Right lung (tissue), 5 donors: ENCODE measurements around the gene SQOR. TPM values are rescaled to one million over a fixed set of nuclear protein-coding genes. Genes with fewer than 3 reads are reported as not detected.
A peak's percentile ranks its signal among the peaks of the same experiment; 100 is the strongest.
"Not testable (repeated sequence)": the region's sequence is repeated elsewhere in the genome, so short reads cannot be mapped to it uniquely, and the experiment has no call there.

Experiments used
- DNase-seq, 2 donors: peaks; one replicate each; pipeline ENCODE4 v3.0.0-alpha.2; 2013
- polyA plus RNA-seq, 5 donors: library from polyadenylated mRNA; unstranded; fragments of 120-200 nt; gene quantifications; one replicate each; pipeline versions ENCODE4 v1.2.1 to v1.2.3, GENCODE V29; 2013; ENCODE audit warnings: inconsistent platforms in 1 of 5, low replicate concordance in 1 of 5; ENCODE audit not compliant: insufficient read length in 5 of 5, insufficient read depth in 1 of 5

SQOR gene
- polyA plus RNA-seq, 5 donors, result 10.1 to 13.6 (median 11.1) TPM

DNA sequence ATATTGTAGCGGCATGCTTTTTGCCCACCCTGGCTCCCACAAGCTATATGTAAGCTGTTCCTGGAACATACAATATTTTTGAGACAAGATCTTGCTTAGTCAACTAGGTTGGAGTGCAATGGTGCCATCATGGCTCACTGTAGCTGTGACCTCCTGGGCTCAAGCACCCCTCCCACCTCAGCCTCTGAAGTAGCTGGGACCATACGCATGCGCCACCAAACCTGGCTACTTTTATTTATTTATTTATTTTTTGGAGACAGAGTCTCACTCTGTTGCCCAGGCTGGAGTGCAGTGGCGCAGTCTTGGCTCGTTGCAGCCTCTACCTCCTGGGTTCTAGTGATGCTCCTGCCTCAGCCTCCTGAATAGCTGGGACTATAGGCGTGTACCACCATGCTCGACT is 6.7 kb upstream of the SQOR start:
- no peak for DNase-seq

DNA sequence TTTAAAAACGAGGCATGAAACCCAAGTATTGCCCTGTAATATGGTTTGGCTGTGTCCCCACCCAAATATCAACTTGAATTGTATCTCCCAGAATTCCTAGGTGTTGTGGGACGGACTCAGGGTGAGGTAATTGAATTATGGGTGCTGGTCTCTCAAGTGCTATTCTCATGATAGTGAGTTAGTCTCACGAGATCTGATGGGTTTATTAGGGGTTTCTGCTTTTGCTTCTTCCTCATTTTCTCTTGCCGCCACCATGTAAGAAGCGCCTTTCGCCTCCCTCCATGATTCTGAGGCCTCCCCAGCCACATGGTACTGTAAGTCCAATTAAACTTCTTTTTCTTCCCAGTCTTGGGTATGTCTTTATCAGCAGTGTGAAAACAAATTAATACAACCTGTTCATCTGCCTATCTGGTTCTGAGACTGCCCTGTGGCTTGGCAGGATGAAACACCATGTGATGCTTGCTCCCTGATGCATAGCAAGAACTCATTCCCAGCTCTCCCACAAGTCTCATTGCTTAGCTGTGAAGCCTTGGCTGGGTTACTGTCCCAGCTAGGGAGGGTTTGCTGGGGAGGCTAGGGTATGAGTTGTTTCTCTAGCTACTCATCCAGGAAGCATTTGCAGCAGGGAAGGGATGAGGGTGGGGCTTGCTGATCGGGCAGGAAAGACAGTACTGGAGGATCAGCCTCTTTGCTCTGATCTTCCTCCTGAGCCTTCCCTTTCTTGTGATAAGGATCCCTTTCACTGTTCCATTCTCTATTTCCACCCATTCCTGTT is 3.7 kb upstream of the SQOR start:
- no peak for DNase-seq

DNA sequence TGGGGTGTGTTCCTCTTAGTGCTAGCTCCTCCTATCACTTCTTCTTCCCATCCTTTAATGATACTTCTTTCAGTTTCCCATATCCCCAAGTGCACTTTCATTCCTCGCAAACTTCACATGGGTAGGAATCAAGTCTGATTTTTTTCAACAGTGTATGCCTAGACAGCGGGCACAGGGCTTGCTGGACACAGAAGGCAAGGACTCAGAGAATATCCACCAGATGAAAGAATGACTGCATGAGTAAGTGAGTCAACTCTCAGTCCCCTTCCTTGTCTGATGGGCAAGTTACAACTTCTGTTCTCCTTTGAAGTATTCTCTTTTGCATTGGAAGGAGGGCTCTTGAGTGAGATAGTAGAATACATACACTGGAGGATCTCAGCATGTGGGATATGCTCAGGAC is 3.1 kb upstream of the SQOR start:
- DNase-seq, result no peak

DNA sequence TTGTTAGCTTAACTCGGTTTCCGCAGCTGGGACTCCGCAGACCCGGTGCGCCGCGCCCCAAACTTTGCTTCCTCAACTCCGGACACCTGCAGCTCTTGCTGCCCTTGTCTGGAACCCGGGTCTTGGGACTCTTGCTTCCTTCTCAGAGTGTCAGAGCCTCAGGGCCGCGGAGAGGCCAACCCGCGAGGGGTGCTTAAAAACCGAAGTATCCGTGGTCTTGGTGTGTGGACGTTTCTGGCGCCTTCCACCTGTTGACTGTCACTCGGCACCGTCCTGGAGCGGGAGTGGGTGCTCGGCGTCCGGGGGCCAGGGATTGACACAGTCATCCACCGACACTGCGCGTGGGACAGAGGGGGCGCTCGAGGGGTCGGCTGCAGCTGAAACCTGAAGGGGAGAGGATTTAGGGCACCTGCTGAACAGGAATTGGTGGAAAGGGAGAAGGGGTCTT is 386 bp downstream of the SQOR start:
- DNase-seq, result no peak

DNA sequence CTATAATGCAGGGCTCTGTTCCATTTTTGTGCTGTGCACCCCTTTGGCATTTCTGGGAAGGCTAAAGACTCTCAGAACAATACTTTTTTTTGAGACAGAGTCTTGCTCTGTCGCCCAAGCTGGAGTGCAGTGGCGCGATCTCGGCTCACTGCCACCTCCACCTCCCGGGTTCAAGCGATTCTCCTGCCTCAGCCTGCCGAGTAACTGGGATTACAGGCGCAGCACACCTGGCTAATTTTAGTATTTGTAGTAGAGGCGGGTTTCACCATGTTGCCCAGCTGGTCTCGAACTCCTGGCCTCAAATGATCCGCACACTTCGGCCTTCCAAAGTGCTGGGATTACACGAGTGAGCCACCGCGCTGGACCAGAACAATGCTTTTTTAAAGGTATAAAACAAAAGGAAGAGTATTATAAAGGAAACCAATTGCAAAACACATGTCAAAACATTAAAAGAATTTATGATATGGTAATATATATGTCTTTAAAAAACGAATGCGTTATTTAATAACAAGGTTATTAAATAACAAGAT is 999 bp downstream of the SQOR start:
- DNase-seq, result no peak

DNA sequence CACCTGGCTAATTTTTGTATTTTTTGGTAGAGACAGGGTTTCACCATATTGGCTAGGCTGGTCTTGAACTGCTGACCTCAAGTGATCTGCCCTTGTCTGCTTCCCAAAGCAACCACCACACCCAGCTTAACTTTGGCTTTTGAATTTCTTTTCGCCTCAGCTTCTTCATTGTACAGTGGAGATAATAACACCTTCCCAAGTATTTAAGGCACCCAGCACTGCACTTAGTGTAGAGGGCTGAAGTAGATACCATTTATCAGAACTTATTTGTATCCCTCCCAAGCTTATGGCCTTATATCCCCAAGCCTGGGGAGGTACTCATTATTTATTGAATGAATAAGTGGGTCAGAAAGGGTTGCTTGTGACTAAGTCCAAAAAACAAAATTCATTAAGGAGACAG is 2.3 kb downstream of the SQOR start:
- no peak for DNase-seq

DNA sequence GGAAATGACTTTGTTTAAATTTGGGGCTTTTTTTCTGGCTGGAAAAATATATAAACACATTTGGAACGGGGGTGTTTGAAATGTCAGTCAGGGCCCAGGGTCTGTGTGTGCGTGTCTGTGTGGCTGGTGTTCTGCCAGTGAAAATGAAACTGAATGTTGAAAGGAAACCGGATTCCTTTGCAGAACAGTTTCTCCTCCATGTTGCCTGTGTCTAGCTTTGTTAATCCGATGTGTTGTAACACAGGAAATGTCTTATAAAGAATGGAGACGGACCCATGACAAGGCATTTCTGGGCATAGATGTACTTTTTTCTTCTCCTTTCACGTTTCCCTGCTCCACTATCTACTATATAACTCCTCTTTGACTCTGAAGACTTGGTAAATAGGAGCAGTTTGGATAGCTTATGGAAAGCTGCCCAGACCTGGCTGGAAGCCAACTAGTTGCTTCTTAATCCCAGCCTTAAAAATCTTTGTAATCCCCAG is 2.8 kb downstream of the SQOR start:
- DNase-seq, result peak; percentile 78 to 83

DNA sequence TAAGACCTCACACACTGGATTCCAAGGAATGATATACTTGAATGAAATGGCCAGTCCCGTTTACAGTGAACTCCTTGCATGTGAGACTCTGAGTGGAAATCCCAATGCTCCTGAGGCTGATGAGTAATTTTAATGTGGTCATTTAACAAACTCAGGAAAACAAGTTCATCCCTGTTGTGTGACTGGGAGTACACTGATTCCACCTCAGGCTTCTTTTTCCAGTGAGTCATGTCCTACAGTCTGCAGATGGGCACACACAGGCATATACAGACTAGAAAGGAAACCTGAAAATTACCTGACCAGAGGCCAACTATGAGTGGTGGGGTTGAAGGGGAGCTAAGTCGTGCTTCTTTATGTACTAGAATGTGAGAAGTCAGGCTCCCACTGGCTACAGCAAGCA is 5.8 kb downstream of the SQOR start:
- DNase-seq, result no peak

DNA sequence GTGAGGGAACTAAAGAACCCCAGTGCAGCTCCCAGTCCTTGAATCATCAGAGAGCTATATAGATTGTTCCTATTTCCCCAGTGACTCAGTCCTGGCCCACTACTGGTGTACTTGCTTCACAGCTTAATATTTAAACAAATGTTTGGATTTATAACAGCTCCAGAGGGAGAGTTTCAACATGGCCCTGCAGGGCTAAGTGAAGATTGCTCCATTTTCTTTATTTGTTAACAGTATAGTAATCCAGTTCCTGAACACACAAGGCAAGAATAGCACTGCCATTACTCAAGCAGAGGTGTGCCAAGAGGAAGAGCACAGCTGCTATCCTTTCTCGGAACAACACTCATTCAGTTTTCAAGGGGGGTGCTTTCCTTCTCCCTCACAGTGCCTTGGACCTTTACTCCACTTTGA is 6.5 kb downstream of the SQOR start:
- DNase-seq, result no peak

DNA sequence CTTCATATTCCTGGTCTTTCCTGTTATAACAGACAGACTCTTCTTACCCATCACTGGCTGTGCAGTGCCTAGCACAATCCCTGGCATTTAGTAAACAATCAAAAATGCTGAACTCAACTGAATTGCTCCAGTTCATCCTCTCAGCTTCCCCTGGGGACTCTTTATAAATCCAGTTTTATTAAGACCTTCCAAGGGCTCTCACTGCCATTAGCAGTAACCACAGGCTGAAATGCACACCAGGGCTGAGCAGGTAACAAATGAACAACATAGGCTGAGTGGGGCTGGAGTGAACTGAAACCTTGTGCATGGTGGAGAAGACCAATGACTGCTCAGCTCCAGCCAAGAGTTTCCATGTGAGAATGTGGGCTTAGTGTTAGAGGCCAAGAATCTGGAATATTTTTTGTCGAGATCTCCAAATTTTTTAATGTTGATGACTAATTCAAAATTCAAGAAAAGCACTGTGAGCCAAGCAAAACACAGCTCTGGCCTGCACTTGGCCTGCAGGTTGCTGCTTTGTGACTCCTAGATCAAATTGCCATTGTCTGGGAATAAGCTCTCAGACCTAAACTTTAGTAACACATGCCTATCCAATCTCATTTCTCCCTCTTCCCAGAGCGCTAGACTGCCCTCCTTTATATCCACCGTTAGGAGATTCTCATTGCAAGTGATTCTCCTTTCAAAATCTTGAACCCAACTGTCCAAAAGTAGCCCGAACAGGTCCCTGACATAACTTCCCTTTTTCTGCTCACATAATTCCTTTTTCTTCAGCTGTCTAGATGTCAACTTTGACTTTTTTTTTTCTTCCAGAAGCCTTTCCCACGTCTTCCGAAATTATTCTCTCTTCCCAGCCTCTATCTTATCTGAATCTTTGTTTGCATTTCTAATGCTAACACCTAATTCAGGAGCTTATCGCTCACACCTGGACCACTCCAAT is 7.4 kb downstream of the SQOR start:
- DNase-seq, result no peak

DNA sequence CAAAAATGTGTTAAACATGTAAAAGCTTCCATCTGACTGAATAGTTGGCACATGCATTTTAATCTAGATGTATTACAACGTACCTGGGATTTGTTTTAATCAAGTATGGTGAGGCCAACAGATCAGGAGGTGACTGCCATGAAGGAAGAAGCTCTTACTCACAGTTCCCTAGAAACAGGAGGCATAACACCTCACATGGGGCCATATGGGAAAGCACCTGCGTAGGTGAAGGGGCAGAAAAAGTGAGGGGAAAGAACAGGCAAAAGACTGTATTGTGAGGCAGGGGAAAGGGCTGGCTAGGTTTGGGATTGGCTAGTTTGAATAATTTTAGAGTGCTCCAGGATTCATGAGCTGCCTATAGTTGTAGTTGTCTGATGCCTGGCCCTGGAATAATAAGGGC is 9.6 kb downstream of the SQOR start:
- no peak for DNase-seq

DNA sequence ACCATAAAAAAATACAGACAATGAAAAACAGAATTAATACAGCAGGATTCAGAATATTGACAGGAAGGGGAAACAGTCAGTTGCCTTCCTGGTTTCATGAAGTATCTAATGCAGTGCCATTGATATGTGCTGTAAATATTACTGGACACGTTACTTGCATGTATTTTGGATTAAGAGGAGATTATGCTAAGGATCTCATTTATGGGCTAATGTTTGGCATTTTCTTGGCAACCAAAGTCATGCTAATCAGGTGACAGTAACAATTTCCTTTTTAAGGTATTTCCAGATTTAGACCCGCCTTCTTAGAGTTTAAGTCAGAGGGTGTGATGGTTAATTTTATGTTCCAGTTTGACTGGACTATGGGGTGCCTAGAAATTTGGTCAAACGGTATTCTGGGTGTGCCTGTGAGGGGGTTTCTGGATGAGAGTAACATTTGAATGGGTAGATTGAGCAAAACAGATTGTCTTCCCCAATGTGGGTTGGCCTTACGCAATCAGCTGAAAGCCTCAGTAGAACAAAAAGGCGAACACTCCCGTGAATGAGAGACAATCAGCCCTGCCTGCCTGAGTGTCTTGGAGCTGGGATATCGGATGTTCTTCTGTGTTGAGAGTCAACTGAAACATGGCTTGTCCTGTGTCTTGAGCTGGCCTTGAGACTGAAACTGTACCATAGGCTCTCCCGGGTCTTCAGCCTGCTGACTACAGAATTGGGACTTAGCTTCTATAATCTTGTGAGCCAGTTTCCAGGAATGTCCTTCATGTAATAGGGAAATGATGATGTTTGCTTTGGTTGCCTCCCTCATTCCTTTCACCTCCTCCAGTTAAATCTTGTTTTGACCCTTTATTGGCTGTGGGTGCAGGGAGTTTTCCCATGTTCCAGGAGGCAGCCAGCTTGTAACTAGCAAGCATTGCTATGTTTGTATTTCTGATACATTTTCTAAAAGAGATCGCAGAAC is 10.5 kb downstream of the SQOR start:
- no peak for DNase-seq

DNA sequence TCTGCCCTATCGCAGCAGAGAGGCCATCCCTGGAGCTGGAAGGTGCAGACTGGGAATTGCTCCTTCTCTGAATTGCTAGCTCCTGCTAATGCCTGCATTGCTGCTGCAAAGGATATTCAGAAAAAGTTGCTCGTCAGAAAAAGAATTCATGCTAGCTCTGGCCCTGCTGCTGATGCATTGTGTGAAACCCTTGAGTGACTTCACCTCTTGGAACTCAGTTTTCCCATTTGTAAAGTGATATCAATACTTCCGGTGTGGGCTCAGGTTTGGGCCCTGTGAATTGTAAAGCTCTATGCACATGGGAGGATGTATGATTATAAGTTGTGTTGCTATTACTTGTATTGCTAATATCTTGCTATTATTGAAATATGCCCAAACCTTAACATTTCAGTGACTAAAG is 11.4 kb downstream of the SQOR start:
- no peak for DNase-seq

DNA sequence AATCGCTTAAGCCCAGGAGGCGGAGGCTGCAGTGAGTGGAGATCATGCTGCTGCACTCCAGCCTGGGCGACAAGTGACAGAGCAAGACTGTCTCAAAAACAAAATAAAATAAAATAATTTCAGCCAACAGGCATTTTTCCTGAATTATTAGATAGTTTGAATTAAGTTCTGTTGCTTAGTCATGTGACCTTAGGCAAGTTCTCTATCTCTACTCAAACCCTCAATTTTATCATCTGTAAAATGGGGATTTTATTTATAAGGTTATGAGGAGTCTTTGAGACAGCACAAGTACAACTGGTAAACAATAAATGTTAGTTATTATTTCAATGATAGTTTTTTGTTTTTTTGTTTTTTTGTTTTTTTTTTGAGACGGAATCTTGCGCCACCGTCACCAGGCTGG is 13.0 kb downstream of the SQOR start:
- DNase-seq, result no peak

DNA sequence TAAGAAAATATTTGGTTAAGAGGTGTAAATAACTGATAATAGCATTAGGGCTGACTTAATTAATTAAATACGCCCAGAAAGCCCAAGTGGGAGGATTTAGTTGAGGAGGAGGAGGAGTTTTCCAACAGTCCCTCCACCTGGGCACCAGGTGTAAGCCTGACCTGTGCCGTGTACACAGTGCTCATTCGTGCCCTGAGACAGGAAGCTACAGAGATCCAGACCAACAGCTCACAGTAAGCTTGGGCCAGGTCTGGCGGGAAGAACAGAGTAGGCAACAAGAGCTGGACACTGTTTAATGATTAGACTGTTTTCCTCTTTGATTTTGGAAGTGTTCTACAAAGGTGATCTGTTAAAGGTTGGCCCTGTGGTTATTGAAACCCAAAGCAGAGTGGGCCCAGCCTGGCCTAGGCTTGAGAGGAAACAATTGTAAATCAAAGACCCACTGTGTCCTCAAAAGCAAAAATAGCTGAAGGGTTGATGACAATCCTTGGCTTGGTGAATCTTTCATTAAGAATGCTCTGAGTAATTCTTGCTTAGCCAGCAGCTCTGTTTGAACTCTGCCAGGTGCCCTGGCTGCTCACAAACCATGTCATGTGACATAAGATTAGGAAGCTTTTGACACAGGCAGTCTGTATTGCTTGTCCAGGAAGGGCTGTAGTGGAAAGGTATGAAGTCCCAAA is 13.8 kb downstream of the SQOR start:
- no peak for DNase-seq

DNA sequence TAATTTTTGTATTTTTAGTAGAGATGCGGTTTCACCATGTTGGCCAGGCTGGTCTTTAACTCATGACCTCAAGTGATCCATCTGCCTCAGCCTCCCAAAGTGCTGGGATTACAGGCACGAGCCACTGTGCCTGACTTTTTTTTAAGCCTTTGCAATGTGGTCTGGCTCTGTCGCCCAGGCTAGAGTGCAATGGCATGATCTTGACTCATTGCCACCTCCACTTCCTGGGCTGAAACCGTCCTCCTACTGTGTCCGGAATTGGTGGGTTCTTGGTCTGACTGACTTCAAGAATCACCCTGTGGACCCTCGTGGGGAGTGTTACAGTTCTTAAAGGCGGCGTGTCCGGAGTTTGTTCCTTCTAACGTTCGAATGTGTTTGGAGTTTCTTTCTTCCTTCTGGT is 15.2 kb downstream of the SQOR start:
- not testable (repeated sequence) for DNase-seq

DNA sequence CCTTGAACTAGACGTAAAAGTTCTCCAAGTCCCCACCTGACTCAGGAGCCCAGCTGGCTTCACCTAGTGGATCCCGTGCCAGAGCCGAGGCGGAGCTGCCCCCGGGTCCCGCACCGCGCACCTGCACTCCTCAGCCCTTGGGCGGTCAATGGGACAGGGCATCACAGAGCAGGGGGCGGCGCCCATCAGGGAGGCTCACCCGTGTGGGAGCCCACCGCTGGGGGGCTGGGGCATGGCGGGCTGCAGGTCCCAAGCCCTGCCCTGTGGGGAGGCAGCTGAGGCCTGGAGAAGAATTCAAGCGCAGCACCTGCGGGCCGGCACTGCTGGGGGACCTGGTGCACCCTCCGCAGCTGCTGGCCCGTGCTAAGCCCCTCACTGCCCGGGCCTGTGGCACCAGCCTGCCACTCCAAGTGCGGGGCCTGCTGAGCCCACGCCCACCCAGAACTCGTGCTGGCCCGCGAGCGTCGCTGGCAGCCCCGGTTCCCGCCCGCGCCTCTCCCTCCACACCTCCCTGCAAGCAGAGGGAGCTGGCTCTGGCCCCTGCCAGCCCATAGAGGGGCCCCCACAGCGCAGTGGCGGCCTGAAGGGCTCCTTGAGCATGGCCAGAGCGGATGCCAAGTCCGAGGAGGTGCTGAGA is 16.2 kb downstream of the SQOR start:
- DNase-seq, result no peak

DNA sequence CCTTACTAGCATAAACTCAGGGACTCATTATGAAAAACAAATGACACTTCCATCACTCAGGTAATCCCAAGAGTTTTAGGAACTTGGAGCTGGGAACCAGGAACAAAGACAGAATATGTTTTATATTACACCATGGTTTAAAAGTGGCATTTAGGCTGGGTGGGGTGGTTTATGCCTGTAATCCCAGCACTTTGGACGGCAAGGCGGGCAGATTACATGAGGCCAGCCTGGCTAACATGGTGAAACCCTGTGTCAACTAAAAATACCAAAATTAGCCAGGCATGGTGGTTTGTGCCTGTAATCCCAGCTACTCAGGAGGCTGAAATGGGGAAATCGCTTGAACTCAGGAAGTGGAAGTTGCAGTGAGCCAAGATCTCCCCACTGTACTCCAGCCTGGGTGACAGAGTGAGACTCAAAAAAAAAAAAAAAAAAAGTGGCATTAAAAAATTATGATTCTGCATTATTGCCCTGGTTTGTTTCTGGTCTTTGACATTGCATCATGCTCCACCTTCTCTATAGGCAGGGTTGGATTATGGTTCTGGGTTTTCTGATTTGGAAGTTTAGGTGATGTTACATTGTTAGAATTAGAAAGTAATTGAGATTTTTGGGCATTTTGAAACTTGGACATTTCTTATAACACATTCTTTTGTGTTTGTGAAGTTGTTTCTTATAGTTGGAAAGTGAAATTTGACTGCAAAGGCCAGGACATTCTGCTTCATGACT is 19.0 kb downstream of the SQOR start:
- no peak for DNase-seq

DNA sequence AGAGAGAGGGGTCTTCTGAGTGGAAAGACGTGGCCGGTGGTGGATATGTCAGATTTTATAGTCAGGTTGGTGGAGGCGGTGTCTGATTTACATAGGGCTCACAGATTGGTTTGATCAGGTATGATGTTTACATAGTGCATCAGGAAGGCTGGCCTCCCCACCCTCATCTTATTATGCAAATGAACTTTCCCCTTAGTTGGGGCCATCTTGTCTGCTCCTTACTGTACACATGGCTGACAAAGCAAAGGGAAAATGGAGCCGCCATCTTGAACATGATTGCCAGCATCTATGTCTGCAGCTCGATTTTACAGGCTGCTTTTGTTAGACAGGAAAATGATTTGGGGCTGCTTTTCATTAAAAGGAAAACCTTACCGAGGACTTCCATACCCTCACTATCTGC is 19.9 kb downstream of the SQOR start:
- DNase-seq, result no peak

DNA sequence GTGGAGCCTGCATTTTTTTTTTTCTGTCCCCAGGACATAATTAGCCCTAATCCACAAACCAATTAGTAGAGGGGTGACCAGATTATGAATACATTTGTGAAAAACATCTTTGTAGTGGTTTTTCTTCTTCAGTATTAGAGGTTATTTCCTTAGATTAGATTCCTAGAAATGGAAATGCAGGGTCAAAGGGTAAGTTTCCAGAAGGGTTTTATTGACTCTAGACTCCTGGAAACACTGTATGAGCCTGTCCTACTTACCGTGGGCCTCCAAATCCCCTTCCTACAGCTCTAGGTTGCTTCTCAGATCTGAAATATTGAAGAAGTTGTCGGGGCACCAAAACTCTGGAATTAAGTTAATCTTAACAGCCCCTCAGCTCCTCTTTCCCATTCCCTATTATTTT is 22.4 kb downstream of the SQOR start:
- no peak for DNase-seq
